CD14-positive monocyte (primary cell): Measurements from ENCODE around the gene SPART. TPM values are rescaled to one million over a fixed set of nuclear protein-coding genes. Genes with fewer than 3 reads are reported as not detected.

Source experiments
- DNase-seq, 3 donors: peaks; one replicate each; pipeline ENCODE4 v3.0.0-alpha.2; 2011 to 2022
- H2AFZ ChIP-seq: 2 replicates; pipeline ENCODE4 v1.6.0; 2012; ENCODE audit warnings: mild to moderate bottlenecking, low read depth, low read length, inconsistent platforms; ENCODE audit not compliant: insufficient read depth, poor library complexity, severe bottlenecking
- H3K27ac ChIP-seq, 2 donors: 1 replicate in 1 of 2; 2 replicates in 1 of 2; pipeline ENCODE4 v1.5.1; 2012 to 2013; ENCODE audit warnings: low read length in 2 of 2, control low read depth in 1 of 2, inconsistent platforms in 1 of 2, low read depth in 1 of 2, mild to moderate bottlenecking in 1 of 2
- H3K27me3 ChIP-seq, 2 donors: one replicate each; pipeline versions ENCODE4 v1.6.0 to v1.6.1; 2011 to 2013; ENCODE audit warnings: low read length in 2 of 2; ENCODE audit not compliant: control insufficient read depth in 2 of 2, insufficient read depth in 2 of 2
- H3K36me3 ChIP-seq, 2 donors: replicated peaks in 1 of 2; 1 replicate in 1 of 2; 2 replicates in 1 of 2; pipeline versions ENCODE4 v1.5.1 to v1.6.1; 2012 to 2013; ENCODE audit warnings: low read length in 2 of 2, control low read depth in 1 of 2, inconsistent platforms in 1 of 2, mild to moderate bottlenecking in 1 of 2; ENCODE audit not compliant: insufficient read depth in 2 of 2, control insufficient read depth in 1 of 2
- H3K4me1 ChIP-seq, 2 donors: 1 replicate in 1 of 2; 2 replicates in 1 of 2; pipeline versions ENCODE4 v1.5.1 to v1.6.1; 2012 to 2013; ENCODE audit warnings: low read length in 2 of 2, control low read depth in 1 of 2, inconsistent platforms in 1 of 2, mild to moderate bottlenecking in 1 of 2, moderate library complexity in 1 of 2; ENCODE audit not compliant: insufficient read depth in 2 of 2, control insufficient read depth in 1 of 2
- H3K4me2 ChIP-seq: replicated peaks from 2 replicates; pipeline ENCODE3; 2012; ENCODE audit warnings: low read length, moderate library complexity, mild to moderate bottlenecking; ENCODE audit not compliant: poor library complexity, severe bottlenecking; ENCODE audit errors: extremely low read depth
- H3K4me3 ChIP-seq, 3 experiments: fragments of 200-600 bp in 1 of 3; sonication (generic) in 1 of 3; replicated peaks in 1 of 3; 1 replicate in 2 of 3; 2 replicates in 1 of 3; pipeline ENCODE4 v1.5.1; 2011 to 2013; ENCODE audit warnings: low read length in 3 of 3, mild to moderate bottlenecking in 3 of 3, control low read depth in 2 of 3, low read depth in 2 of 3, inconsistent platforms in 1 of 3, moderate library complexity in 1 of 3
- H3K79me2 ChIP-seq: 2 replicates; pipeline ENCODE4 v1.6.0; 2012; ENCODE audit warnings: mild to moderate bottlenecking, control low read depth, inconsistent platforms, low read length, moderate library complexity; ENCODE audit not compliant: insufficient read depth
- H3K9ac ChIP-seq: 2 replicates; pipeline ENCODE4 v1.6.0; 2017; ENCODE audit warnings: low read length, mild to moderate bottlenecking; ENCODE audit not compliant: insufficient read depth, poor library complexity, severe bottlenecking
- H3K9me3 ChIP-seq, 2 donors: replicated peaks in 1 of 2; 1 replicate in 1 of 2; 2 replicates in 1 of 2; pipeline versions ENCODE4 v1.5.1 to v1.6.1; 2012 to 2013; ENCODE audit warnings: low read length in 2 of 2, control low read depth in 1 of 2; ENCODE audit not compliant: control insufficient read depth in 1 of 2, insufficient read depth in 1 of 2
- H4K20me1 ChIP-seq: 2 replicates; pipeline ENCODE4 v1.6.0; 2012; ENCODE audit warnings: mild to moderate bottlenecking, low read length, control low read depth, moderate library complexity; ENCODE audit not compliant: insufficient read depth
- H3K27ac Mint-ChIP-seq, 7 donors: one replicate each; pipeline ENCODE4 v1.8.0; 2020; ENCODE audit warnings: mild to moderate bottlenecking in 7 of 7, mixed read lengths in 7 of 7, moderate library complexity in 6 of 7, inconsistent platforms in 2 of 7
- H3K27me3 Mint-ChIP-seq, 3 donors: one replicate each; pipeline ENCODE4 v1.8.0; 2021 to 2022; ENCODE audit warnings: low read depth in 3 of 3, mild to moderate bottlenecking in 3 of 3, mixed read lengths in 3 of 3, moderate library complexity in 3 of 3, inconsistent platforms in 1 of 3
- H3K36me3 Mint-ChIP-seq, 2 donors: one replicate each; pipeline ENCODE4 v1.8.0; 2020; ENCODE audit warnings: mixed read lengths in 2 of 2, inconsistent platforms in 1 of 2, mild to moderate bottlenecking in 1 of 2
- H3K4me1 Mint-ChIP-seq: one replicate; pipeline ENCODE4 v1.8.0; 2020; ENCODE audit warnings: mild to moderate bottlenecking, mixed read lengths
- H3K4me3 Mint-ChIP-seq, 2 donors: one replicate each; pipeline ENCODE4 v1.8.0; 2020; ENCODE audit warnings: mild to moderate bottlenecking in 2 of 2, mixed read lengths in 2 of 2, moderate library complexity in 1 of 2
- H3K9me3 Mint-ChIP-seq, 7 donors: one replicate each; pipeline ENCODE4 v1.8.0; 2020 to 2022; ENCODE audit warnings: mixed read lengths in 7 of 7, mild to moderate bottlenecking in 6 of 7, moderate library complexity in 6 of 7, inconsistent platforms in 2 of 7
- WGBS: methylation state at CpG from one replicate; pipeline ENCODE4 v1.1.5; 2013; ENCODE audit warnings: missing lambda C conversion rate; ENCODE audit not compliant: insufficient coverage; 5-methylcytosine and 5-hydroxymethylcytosine counted together
- intact Hi-C, 2 donors: fragments of 100-400 bp; cut with micrococcal nuclease; formaldehyde crosslinking; loops; one replicate each; pipeline versions ENCODE4 v1.15.0 to v1.15.1; 2023
- polyA plus RNA-seq, 3 donors: library from polyadenylated mRNA; depleted of rRNA in 1 of 3; unstranded in 2 of 3; stranded (reverse) in 1 of 3; fragments of 300-500 nt in 2 of 3; fragments of >200 nt in 1 of 3; fragmentation: Illumina TruSeq in 2 of 3; gene quantifications; 1 replicate in 2 of 3; 2 replicates in 1 of 3; pipeline ENCODE4 v1.2.3, GENCODE V29; 2012 to 2021
- TF ChIP-seq, protein P1 (sequence below): fragments of 200-600 bp; IDR thresholded peaks from one replicate; pipeline ENCODE4 v1.8.0; 2022; ENCODE audit warnings: antibody characterized with exemption, mild to moderate bottlenecking

The SPART gene
- polyA plus RNA-seq, 3 donors, result 24.4 to 37.0 (median 29.8) TPM

GRCh38 chr13:36359301-36359950 is 13.2 kb upstream of the SPART start:
- Histone ChIP-seq H3K9me3 (no peaks in the 10 kb centered on the region), H3K27me3 (no peaks in the 10 kb centered on the region), H3K4me1 (no peaks in the 10 kb centered on the region), H3K9ac (no peak overlapping the region), H3K4me2 (no peak overlapping the region), H3K36me3 (no peaks in the 10 kb centered on the region), H3K4me3 (no peak overlapping the region), H3K79me2 (no peaks in the 10 kb centered on the region), H4K20me1 (no peaks in the 10 kb centered on the region), H3K27ac (no peak overlapping the region), H2AFZ (no peak overlapping the region)
- TF ChIP-seq, protein P1, sequence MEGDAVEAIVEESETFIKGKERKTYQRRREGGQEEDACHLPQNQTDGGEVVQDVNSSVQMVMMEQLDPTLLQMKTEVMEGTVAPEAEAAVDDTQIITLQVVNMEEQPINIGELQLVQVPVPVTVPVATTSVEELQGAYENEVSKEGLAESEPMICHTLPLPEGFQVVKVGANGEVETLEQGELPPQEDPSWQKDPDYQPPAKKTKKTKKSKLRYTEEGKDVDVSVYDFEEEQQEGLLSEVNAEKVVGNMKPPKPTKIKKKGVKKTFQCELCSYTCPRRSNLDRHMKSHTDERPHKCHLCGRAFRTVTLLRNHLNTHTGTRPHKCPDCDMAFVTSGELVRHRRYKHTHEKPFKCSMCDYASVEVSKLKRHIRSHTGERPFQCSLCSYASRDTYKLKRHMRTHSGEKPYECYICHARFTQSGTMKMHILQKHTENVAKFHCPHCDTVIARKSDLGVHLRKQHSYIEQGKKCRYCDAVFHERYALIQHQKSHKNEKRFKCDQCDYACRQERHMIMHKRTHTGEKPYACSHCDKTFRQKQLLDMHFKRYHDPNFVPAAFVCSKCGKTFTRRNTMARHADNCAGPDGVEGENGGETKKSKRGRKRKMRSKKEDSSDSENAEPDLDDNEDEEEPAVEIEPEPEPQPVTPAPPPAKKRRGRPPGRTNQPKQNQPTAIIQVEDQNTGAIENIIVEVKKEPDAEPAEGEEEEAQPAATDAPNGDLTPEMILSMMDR, result no peak
- no peak for DNase-seq
- Mint-ChIP-seq H3K27ac (no peak overlapping the region), H3K36me3 (no peaks in the 10 kb centered on the region), H3K4me1 (peaks cover 3% of the 10 kb centered on the region), H3K4me3 (no peak overlapping the region), H3K9me3 (no peaks in the 10 kb centered on the region), H3K27me3 (peaks cover 0 to 2% (median 0%) of the 10 kb centered on the region in 3 donors)
- intact Hi-C loops, result no loop called here
- 100% methylated on average over 1 of the region's 1 CpG for WGBS

DNA sequence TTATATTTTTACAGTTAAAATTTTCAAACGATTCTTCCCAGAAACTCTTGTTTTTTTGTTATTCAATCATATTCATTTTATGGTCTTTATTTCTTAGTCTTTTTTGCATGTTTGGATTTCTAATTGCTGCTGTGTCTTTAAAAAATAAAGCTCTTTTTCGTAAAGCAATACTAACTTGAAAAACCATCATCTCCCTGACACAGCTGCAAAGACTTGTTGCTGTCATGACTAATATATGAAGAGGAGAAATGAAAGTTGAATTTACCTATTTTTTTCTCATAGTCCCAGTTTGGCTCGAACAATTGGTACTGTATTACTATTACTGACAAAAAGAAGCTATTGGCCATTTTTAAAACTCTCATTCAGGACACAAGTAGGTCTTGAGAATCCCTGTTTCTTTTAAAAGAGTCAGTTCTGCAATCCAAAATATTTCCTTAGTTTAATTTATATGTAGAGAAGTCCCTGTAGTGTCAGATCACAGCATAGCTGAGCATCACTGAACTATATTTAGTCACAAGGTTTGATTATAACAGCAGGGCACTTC is 12.1 kb upstream of the SPART start:
- H3K27ac Mint-ChIP-seq, result no peak overlapping the region
- H3K36me3 Mint-ChIP-seq, result no peaks in the 10 kb centered on the region
- no peak for DNase-seq
- peaks cover 0 to 2% (median 0%) of the 10 kb centered on the region in 3 donors for H3K27me3 Mint-ChIP-seq
- no peaks in the 10 kb centered on the region for H3K9me3 ChIP-seq
- H2AFZ ChIP-seq, result no peak overlapping the region
- H3K4me3 ChIP-seq, result no peak overlapping the region
- TF ChIP-seq, protein P1, result no peak
- no peaks in the 10 kb centered on the region for H3K79me2 ChIP-seq
- no peak overlapping the region for H3K9ac ChIP-seq
- no peaks in the 10 kb centered on the region for H3K9me3 Mint-ChIP-seq
- H4K20me1 ChIP-seq, result no peaks in the 10 kb centered on the region
- H3K4me3 Mint-ChIP-seq, result no peak overlapping the region
- no peaks in the 10 kb centered on the region for H3K27me3 ChIP-seq
- no peak overlapping the region for H3K27ac ChIP-seq
- peaks cover 3% of the 10 kb centered on the region for H3K4me1 Mint-ChIP-seq
- intact Hi-C loops, result no loop called here
- H3K4me2 ChIP-seq, result no peak overlapping the region
- no CpG with 5 or more reads among the region's 3 CpGs for WGBS
- no peaks in the 10 kb centered on the region for H3K36me3 ChIP-seq
- H3K4me1 ChIP-seq, result no peaks in the 10 kb centered on the region
